Right lobe of liver (tissue), 4 donors: ENCODE results near the gene RB1.

ENCODE experiments used
- POLR2A ChIP-seq: fragments of 450-650 bp; IDR thresholded peaks from one replicate; pipeline ENCODE4 v1.6.1; 2017; ENCODE audit warnings: antibody characterized with exemption, mild to moderate bottlenecking
- TF ChIP-seq, protein P1 (sequence below), 4 donors: fragments of 200-600 bp in 3 of 4; fragments of 450-650 bp in 1 of 4; IDR thresholded peaks; one replicate each; pipeline versions ENCODE4 v1.5.1 to v1.8.0; 2016 to 2022; ENCODE audit warnings: antibody characterized with exemption in 4 of 4, mild to moderate bottlenecking in 2 of 4
- donor health status: DM: no; HTN: no; CAD: no.
- donor health status: DM: no; HTN: no; CAD: no.
- donor health status: DM: no; HTN: yes; CAD: no.

DNA sequence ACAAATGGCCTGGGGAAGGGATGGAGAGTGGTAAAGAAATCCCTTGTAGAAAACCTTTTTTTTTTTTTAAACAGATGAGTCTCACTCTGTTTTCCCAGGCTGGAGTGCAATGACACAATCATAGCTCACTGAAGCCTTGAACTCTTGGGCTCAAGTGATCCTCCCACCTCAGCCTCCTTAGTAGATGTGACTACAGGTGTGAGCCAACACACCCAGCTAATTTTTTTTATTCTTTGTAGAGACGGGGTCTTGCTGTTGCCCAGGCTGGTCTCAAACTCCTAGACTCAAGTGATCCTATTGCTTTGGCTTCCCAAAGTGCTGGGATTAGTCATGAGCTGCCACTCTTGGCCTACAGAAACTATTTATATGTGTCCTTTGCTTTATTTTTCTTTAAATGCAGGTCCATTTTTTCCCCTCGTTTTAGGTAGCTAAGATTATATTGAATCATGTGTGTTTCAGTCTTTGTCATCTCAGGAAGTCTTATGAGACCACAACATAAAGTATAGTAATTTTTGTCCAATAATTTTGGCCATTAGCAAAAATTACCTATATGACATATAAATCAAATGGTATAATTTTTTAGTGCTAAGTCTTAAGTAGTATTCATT is 98.9 kb downstream of the RB1 start:
- TF ChIP-seq, protein P1, sequence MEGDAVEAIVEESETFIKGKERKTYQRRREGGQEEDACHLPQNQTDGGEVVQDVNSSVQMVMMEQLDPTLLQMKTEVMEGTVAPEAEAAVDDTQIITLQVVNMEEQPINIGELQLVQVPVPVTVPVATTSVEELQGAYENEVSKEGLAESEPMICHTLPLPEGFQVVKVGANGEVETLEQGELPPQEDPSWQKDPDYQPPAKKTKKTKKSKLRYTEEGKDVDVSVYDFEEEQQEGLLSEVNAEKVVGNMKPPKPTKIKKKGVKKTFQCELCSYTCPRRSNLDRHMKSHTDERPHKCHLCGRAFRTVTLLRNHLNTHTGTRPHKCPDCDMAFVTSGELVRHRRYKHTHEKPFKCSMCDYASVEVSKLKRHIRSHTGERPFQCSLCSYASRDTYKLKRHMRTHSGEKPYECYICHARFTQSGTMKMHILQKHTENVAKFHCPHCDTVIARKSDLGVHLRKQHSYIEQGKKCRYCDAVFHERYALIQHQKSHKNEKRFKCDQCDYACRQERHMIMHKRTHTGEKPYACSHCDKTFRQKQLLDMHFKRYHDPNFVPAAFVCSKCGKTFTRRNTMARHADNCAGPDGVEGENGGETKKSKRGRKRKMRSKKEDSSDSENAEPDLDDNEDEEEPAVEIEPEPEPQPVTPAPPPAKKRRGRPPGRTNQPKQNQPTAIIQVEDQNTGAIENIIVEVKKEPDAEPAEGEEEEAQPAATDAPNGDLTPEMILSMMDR (IDR thresholded peaks at IDR 0.05): no peak
- no peak for TF ChIP-seq POLR2A
